Measurements from ENCODE around the gene KDELR1. TPM values are rescaled to one million over a fixed set of nuclear protein-coding genes. Genes with fewer than 3 reads are reported as not detected.

Gene KDELR1
- total and polyA plus RNA-seq, 9 of the 15 experiments (the other 6 are each of a cell fraction or from before 2014, with no cell fraction given): 6.1 to 165 (median 58.5) TPM

GRCh38 chr19:48390188-48391099 lies 907 bp downstream of the KDELR1 start (continued):
- TF ChIP-seq, protein P1, sequence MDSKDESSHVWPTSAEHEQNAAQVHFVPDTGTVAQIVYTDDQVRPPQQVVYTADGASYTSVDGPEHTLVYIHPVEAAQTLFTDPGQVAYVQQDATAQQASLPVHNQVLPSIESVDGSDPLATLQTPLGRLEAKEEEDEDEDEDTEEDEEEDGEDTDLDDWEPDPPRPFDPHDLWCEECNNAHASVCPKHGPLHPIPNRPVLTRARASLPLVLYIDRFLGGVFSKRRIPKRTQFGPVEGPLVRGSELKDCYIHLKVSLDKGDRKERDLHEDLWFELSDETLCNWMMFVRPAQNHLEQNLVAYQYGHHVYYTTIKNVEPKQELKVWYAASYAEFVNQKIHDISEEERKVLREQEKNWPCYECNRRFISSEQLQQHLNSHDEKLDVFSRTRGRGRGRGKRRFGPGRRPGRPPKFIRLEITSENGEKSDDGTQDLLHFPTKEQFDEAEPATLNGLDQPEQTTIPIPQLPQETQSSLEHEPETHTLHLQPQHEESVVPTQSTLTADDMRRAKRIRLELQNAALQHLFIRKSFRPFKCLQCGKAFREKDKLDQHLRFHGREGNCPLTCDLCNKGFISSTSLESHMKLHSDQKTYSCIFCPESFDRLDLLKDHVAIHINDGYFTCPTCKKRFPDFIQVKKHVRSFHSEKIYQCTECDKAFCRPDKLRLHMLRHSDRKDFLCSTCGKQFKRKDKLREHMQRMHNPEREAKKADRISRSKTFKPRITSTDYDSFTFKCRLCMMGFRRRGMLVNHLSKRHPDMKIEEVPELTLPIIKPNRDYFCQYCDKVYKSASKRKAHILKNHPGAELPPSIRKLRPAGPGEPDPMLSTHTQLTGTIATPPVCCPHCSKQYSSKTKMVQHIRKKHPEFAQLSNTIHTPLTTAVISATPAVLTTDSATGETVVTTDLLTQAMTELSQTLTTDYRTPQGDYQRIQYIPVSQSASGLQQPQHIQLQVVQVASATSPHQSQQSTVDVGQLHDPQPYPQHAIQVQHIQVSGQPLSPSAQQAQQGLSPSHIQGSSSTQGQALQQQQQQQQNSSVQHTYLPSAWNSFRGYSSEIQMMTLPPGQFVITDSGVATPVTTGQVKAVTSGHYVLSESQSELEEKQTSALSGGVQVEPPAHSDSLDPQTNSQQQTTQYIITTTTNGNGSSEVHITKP (IDR thresholded peaks at IDR 0.05; ENCODE audit: partially characterized antibody): peak; percentile 25
- TF ChIP-seq ZNF134 (CRISPR knock-in tag; conservative IDR thresholded peaks at IDR 0.05) (no peak), SUPT5H (IDR thresholded peaks at IDR 0.05) (no peak; the same call in none of the 2 replicates), KAT8 (IDR thresholded peaks at IDR 0.05; ENCODE audit: low read depth) (no peak), ZNF184 (CRISPR knock-in tag; IDR thresholded peaks at IDR 0.05) (no peak), RBBP5 (IDR thresholded peaks at IDR 0.05; ENCODE audit: borderline replicate concordance, insufficient read depth, low read length, poor library complexity, severe bottlenecking) (peak; percentile 31), CHD1 (IDR thresholded peaks at IDR 0.05; ENCODE audit: low read length) (peak; percentile 100), TRIM24 (IDR thresholded peaks at IDR 0.05) (no peak), ZZZ3 (IDR thresholded peaks at IDR 0.05) (peak; percentile 92), NFATC3 (IDR thresholded peaks at IDR 0.05) (no peak), MYC (IDR thresholded peaks at IDR 0.05; ENCODE audit: low read depth, low read length) (peak; percentile 76), MYC (CRISPR knock-in tag; IDR thresholded peaks at IDR 0.05; ENCODE audit: borderline replicate concordance, low read depth) (no peak), ZNF280B (CRISPR knock-in tag; IDR thresholded peaks at IDR 0.05) (no peak), MLLT1 (IDR thresholded peaks at IDR 0.05) (0 out of 4 replicates have a peak, but pooled peaks of 1 of the 2 experiments have one; percentile 20)
- TF ChIP-seq, protein P2, sequence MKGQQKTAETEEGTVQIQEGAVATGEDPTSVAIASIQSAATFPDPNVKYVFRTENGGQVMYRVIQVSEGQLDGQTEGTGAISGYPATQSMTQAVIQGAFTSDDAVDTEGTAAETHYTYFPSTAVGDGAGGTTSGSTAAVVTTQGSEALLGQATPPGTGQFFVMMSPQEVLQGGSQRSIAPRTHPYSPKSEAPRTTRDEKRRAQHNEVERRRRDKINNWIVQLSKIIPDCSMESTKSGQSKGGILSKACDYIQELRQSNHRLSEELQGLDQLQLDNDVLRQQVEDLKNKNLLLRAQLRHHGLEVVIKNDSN (CRISPR knock-in tag; IDR thresholded peaks at IDR 0.05): peak; percentile 35; the same call in 1 of the 2 replicates
- TF ChIP-seq, protein P3, sequence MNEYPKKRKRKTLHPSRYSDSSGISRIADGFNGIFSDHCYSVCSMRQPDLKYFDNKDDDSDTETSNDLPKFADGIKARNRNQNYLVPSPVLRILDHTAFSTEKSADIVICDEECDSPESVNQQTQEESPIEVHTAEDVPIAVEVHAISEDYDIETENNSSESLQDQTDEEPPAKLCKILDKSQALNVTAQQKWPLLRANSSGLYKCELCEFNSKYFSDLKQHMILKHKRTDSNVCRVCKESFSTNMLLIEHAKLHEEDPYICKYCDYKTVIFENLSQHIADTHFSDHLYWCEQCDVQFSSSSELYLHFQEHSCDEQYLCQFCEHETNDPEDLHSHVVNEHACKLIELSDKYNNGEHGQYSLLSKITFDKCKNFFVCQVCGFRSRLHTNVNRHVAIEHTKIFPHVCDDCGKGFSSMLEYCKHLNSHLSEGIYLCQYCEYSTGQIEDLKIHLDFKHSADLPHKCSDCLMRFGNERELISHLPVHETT (CRISPR knock-in tag; conservative IDR thresholded peaks at IDR 0.05 in 1 of 2, IDR thresholded peaks at IDR 0.05 in 1 of 2): peak in 1 of 2 experiments; percentile 69; a peak in 2 of 4 replicates

Measured in K562 (cell line).